ENCODE data around the gene EML5.

DNA sequence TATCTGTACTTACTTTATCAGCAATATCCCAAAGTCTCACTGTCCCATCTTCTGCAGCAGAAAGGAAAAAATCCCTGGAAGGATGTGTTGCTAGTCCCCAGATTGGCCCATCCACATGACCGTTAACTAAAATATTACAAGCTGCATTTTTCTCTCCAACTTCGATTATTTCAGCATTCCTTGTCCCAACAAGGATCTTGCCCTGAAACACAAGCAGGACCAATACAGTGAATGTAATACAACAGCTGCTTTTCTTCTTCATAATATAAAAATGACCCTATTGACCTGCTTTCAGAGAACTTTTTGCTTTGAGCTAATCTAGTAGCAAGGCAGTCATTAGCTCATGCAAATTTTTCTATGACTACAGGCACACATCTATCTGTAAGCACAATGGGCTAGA is 171.7 kb downstream of the EML5 start:
- TF ChIP-seq, protein P1, sequence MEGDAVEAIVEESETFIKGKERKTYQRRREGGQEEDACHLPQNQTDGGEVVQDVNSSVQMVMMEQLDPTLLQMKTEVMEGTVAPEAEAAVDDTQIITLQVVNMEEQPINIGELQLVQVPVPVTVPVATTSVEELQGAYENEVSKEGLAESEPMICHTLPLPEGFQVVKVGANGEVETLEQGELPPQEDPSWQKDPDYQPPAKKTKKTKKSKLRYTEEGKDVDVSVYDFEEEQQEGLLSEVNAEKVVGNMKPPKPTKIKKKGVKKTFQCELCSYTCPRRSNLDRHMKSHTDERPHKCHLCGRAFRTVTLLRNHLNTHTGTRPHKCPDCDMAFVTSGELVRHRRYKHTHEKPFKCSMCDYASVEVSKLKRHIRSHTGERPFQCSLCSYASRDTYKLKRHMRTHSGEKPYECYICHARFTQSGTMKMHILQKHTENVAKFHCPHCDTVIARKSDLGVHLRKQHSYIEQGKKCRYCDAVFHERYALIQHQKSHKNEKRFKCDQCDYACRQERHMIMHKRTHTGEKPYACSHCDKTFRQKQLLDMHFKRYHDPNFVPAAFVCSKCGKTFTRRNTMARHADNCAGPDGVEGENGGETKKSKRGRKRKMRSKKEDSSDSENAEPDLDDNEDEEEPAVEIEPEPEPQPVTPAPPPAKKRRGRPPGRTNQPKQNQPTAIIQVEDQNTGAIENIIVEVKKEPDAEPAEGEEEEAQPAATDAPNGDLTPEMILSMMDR (conservative IDR thresholded peaks at IDR 0.05 in 1 of 2, IDR thresholded peaks at IDR 0.05 in 1 of 2; ENCODE audit: low read depth in 1 of 2, low read length in 2 of 2) = no peak
- TF ChIP-seq EZH2 (IDR thresholded peaks at IDR 0.05; ENCODE audit: low read length, missing control alignments) = no peak
